SK-MEL-5 (cell line): ENCODE measurements around the gene PXMP4. TPM values are rescaled to one million over a fixed set of nuclear protein-coding genes. Genes with fewer than 3 reads are reported as not detected.
A peak's percentile ranks its signal among the peaks of the same experiment; 100 is the strongest.

Experiments used
- DNase-seq: peaks from one replicate; pipeline ENCODE4 v3.0.0-alpha.2; 2016; ENCODE audit warnings: low read depth, low spot score
- in situ Hi-C: cut with HindIII; loops from 2 replicates; pipeline ENCODE4 v1.10.0; 2016; ENCODE audit warnings: low sequenced_read_pairs, high pct_unique_total_duplicates, low pct_unique_long_range_greater_than_20kb
- total RNA-seq: library from RNA; depleted of rRNA; stranded (reverse); fragments of >200 nt; shearing (Covaris generic); gene quantifications from 2 replicates; pipeline ENCODE4 v1.2.3, GENCODE V29; 2014

PXMP4 gene
- total RNA-seq, 1 experiment from 2014 or later, result 11.5 TPM

DNA sequence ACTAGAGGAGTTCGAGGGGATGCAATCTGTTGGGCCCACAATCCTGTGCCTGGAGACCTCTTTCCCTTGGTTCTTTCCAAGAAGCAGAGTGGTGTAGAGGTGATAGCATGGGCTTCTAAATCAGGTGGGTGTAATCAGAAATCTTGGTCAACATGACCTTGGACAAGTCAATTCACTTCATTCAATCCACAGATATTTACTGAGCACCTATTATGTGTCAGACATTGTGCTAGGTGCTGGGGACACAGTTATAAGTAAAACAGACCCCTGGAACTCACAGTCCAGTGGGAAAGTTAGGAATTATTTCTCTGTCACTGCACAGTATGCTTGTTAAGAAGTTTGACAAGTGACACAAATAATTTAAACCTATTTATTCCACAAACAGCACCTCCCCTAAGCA, 30.6 kb downstream of the PXMP4 start:
- DNase-seq, result no peak
- in situ Hi-C loops, result no loop called here

DNA sequence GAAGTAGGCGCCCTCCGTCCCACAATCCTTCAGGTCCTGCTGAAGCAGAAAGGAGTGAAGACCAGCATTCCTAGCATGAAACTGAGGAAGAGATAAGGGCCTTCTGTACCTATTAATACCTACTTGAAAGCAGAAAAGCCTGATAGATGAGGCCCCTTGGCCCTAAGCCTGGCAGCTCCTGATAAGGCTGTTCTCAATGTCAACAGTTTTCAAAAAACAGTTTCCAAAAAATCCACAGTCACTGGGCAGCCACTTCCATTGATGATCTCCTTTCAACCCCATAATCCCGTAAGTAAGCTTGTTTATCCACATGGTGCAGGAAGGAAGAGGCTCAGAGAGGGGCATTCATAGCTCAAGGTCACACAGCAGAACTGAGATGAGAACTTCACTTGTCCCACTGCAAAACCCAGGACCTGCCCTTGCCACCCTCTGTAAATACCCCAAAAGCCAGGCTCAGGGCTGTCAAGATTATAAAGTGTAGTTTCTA, 31.1 kb downstream of the PXMP4 start:
- in situ Hi-C loops, result no loop called here
- DNase-seq, result no peak

DNA sequence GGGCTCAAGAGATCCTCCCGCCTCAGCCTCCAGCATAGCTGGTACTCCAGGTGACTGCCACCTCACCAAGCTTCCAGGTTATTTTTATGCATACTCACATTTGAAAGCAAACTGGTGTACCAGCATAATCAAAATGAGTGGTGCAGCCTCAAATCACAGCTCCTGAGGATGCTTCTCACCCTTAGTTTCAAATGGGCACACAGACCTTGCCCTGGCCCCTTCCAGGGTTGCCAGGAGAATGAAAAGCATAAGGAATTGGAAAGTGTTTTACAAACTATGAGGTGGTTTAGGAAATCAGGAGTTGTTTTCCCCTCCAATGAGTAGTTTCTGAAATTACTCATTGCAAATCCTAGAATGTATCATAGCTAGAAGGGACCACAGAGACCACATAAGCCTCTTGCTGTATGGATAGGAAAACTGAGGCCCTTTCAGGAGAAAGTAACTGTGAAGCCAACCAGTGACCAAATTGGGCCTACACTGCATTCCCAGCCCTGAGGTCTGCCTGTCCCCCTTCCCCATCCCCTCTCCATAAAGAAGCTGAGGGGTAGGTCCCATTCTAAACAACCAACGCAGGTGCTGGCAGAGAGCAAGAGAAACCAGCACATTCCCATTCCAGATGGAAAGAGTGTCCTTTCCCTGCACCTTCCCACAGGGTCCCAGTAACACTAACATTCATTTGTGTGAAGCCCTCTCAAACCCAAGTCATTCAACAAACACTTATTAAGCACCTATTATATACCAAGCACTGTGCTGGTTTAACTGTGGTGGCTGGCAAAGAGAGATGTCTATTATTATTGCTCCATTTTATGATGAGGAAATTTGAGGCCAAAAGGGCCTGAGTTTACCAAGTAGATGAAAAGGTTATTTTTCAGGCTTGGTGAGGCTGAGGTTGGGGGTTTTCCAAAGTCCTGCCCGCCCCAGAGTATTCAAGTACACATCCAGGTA, 31.8 kb downstream of the PXMP4 start:
- in situ Hi-C loops, result no loop called here
- no peak for DNase-seq

DNA sequence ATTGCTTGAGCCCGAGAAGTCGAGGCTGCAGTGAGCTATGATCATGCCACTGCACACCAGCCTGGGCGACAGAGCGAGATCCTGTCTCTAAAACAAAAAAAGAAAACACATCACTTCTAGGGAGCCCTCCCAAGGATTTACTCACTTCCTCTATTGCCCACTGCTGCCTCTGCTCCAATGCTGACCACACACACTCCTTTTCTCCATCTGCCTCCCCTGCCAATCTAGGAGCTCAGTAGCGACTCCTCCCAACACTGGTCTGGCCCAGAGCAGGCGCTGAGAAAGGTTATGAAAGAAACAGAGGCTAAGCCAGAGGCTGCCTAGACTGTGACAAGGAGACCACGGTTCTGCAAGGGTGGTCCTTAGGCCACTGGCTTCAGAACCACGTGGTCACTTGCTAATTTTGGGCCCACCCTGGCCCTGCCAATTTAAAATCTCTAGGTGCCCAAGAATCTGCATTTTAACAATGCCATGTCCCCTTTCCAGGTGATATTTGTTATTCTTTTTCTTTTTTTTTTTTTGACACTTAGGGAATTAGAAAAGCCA, 32.7 kb downstream of the PXMP4 start:
- DNase-seq, result no peak

DNA sequence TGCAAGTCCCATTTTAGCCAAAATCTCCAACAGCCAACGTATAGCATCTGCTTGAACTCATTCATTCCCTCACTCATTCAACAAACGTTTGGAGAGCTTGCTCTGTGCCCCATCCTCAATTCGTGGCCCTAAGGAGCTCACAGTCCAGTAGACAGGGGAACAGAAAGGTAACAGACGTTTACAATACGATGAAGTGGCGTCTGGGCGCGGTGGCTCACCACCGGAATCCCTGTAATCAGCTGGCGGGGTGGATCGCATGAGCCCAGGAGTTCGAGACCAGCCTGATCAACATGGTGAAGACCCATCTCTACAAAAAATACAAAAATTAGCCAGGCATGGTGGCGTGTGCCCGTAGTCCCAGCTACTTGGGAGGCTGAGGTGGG, 33.1 kb downstream of the PXMP4 start:
- no peak for DNase-seq
- in situ Hi-C loops, result no loop called here

More for the DNA sequence above, 32.7 kb downstream of the PXMP4 start:
- in situ Hi-C loops, result no loop called here

DNA sequence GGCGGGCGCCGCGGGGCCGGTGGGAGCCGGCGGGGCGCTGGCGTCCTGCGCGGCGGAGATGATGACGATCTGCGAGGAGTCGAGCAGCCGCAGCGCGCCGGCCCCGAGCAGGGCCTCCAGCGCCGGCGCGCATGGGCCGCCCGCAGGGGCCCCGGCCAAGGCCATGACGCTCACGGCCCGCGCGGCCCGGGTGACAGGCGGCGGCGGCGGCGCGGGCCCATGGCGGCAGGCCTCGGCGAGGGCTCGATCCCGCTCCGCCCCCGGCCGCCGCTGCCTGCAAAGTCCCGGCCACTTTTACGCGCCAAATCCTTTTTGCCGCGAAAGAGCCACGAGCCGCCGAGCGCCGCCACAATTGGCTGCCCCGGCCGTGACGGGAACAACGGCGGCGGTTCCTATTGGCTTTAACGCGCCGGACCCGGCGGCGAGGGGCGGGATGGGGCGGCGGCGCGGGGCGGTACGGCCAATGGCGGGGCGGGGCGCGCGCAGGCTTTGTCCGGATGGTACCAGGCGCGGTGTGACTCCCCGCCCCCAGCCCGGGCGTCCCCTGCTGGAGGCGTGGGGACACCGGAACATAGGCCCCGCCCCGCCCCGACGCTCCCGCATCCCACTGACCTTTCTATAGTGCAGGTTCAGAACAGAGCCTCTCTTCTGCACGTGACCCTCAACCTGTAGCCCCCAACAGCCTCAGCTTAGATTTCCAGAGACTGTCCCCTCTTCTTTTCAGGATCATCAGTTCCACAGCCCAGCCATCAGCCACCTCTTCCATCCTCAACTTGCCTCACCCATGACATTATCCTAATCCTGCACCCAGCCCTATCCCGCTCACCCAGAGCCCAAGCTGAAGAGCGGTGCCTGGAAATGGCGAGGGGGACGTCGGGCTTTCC, 33.8 kb downstream of the PXMP4 start, which contains the start of gene E2F1:
E2F1 (minus strand) TSS at position 286 of the 884 bp plus-strand sequence; CDS start at position 165, 121 bp downstream.
- peak; percentile 95 for DNase-seq
- in situ Hi-C loops, result no loop called here

DNA sequence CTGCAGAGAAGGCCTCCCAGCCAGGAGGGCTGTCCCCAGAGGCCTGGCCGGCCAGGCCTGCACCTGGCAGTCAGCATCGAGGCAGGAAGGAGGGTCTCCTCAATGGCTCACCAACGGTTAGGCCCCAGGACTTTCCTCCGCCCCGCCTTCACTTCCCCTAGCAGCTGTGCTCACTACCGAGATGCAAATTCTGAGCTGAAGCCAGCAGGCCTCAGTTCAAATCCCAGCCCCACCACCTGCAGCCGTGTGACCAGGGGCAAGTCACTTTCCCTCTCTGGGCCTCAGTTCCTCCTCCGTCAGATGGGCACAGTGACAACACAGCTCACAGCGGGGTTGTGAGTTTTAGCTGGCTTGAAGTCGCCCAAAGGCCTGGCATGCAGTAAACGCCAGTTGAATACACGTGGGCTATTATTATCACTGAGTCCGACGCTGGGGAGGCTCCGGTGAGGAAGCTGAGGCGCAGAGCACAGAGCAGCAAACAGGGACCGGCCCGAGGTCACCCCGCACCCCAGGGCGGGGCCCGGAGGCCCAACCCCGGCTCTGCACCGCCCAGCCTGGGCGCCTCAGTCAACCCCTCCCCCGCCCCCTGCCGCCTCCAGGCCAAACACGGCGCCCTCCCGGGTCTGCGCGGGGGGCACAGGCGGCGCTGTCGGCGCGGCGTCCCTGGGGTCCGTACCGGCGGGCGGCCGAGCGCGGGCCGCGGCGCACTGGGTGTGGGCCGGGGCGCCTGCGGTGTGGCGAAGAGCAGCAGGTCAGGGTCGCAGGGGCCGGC, 34.6 kb downstream of the PXMP4 start:
- in situ Hi-C loops, result no loop called here
- no peak for DNase-seq

DNA sequence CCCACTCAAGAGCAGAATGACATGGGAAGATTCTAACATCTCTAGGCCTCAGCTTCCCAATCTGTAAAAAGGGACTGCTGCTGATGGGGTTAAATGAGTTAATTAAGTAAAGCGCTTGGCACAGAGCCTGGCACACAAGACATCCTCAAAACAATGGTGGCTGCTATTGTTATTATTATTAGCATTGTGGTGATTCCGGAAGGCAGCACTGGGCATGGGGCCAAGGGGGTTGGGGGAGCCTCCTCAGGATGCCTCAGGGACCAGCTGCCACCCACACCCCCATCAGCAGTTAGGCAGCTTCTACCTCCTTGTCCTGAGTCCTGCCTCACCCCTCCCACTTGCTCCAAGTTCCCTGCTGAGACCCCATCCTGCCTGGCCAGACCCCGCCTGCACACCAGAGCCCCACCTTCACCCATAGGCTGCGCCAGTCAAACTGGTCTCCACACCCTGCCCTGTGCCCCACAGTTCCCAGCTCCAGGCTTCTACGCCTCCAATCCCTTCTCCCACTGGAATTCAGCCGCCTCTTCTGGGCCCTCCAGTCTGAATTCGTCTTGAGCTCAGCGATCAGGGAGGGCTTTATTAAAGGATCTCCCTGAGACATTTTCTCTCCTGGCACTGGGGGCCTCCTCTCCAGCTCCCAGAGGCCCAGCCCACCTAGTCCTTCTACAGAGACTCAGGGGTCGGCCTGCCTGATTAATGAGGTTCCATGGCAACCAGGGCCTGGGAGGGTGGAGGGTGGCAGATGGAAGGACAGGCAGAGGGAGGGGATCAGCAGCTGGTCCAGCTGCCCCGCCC, 35.4 kb downstream of the PXMP4 start:
- in situ Hi-C loops, result no loop called here
- no peak for DNase-seq

DNA sequence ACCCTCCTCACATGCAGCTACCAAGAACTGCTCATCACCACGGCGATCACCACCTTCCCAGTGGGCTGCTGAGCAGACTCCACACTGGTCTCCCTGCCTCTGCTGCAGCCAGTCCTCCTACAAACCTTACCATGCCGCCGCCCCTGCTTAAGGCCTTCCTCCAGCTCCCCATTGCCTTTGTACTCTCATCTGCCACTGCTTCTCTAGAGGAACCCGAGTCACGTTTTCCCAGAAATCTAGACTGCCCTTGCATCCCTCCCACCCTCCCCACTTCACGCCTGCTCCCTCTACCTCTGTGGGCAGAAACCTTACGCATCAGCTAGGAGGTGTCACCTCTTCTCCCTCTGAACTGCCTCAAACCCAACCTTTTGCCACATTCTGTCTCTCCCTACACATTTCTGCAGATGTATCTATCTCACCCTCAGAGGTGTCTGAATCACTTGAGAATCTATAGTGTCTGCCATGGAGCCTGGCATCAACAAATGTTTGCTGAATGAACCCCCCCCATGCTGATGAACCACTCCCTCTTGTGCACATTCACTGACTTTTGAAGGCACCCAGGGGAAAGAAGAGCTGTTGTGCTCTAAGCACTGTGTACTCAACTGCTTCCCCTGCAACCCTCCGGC, 38.3 kb downstream of the PXMP4 start:
- in situ Hi-C loops, result no loop called here
- no peak for DNase-seq

DNA sequence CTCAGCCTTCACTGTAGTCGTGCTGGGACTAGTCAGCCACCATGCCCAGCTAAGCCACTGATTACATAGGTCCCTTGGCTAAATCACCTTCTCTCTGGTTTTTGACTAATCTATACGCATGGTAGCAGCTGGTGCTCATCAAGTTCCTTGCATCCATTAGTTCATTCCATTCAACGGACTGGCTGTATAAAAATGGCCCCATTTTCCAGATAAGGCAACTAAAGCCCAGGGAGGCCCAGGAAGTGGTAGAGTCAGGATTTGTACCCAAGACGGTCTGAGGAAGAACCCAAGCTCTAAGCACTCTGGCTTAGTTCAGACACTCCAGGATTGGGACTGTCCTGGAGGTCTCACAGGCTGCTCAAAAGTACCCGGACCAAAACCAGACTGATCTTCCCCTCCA, 38.8 kb downstream of the PXMP4 start:
- in situ Hi-C loops, result no loop called here
- DNase-seq, result no peak

DNA sequence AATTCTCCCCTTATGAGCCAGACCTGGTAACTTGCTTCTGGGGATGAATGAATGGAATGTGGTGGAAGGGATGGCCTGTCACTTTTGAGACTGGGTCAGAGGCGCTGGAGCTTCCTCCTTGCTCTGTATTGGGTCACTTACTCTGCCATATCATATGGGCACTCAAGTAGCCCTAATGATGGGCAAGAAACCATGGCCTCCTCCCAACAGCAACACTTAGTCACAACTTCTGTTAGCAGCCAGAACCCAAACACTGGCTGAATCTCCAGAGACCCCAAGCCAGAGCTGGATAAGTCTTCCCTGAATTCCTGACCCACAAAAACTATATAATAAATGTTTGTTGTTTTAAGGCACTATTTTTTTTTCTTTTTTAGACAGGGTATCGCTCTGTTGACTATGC, 39.4 kb downstream of the PXMP4 start:
- in situ Hi-C loops, result no loop called here
- DNase-seq, result no peak

DNA sequence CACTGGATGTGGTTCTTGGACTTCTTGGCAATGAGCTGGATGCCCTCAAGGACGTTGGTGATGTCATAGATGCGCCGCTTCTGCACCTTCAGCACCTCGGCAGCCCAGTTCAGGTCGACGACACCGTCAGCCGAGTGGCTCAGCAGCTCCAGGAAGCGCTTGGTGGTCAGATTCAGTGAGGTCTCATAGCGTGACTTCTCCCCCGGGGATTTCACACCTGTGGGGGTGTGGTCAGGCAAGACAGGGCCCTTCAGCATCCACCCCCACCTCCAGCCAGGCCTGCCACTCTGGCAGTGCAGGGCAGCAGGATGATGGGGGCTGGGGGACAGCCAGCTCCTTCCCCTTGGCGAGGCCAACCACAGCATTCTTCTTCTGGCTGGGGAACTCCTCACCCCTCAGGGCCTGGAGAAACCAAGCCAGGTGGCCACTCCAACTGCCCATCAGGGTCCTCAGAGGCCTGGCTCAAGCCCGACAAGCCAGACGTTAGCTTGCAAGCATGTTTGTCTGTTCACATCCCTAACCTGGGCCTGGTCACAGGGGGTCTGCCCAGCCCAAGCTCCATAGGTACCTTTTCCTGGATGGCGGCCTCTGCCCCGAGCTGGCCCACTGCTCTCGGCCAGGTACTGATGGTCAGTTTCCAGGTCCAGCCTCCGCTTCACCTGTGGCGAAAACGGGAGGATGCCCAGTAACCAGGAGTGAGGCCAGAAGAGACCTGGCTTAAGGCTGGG, 40.2 kb downstream of the PXMP4 start:
- DNase-seq, result no peak
- in situ Hi-C loops, result no loop called here

DNA sequence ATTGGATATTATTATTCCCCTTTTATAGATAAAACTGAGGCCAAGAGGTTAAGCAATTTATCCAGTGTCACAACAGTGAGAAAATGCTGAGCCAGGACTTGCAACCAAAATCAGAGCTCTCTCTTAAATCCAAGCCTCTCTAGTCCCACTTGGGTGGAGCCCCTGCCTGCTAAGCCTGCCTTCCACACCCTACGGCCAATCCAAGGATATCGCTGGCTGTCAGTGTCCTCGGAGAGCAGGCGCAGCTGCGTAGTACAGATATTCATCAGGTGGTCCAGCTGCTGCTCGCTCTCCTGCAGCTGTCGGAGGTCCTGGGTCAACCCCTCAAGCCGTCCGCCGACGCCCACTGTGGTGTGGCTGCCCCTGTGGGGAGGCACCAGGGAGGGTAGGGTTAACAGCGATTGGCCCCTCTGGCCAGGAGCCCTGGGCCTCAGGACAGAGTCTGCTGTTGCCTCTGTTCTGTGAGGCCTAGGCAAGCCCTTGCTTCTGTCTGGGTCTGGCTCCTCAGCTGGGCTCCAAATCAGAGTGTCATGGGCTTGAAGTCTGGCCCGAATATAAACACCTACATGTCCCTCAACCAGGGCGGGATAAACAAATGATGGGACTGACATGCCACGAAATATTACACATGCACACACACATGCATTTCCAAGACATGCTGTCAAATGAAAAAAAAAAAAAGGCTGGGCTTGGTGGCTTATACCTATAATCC, 42.0 kb downstream of the PXMP4 start:
- in situ Hi-C loops, result no loop called here

DNA sequence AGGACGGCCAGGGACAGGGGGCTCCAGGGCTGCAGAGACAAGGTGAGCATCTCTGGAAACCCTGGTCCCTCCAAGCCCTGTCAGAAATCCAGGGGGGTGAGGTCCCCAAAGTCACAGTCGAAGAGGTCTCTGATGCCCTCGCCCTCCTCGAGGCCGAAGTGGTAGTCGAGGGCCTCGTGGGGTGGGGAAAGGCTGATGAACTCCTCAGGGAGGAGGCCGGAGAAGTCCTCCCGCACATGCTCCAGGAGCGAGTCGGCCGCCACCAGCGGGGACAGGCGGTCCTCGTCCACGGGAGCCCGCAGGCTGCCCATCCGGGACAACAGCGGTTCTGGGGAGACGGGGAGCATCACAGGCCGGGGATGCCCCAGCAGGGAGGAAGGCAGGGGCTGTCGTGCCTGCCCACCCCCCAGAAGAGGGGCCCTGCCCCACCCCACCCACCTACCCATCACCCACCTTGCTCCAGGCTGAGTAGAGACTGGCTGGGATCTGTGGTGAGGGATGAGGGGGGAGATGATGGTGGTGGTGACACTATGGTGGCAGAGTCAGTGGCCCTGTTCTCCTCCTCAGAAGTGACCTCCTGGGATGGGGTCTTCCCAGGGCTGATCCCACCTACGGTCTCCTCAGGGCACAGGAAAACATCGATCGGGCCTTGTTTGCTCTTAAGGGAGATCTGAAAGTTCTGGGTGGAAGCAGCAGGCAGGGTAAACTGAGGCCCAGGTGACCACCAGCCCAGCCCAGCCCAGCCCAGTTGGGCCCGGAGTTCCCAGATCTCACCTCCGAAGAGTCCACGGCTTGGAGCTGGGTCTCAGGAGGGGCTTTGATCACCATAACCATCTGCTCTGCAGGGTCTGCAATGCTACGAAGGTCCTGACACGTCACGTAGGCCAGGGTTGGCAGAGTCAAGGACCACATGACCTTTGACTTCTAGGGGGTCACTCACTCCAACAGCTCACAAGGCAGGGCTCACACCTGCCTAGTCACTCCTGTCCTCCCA, 43.2 kb downstream of the PXMP4 start:
- no peak for DNase-seq
- in situ Hi-C loops, result no loop called here

More for the DNA sequence above, 42.0 kb downstream of the PXMP4 start:
- DNase-seq, result no peak
